NCI-H748 treated with DMSO at 0.1 percent for 48 hours (cell line): ENCODE measurements around the gene PLCB2.

ENCODE experiments used
- DNase-seq: peaks from one replicate; lab custom pipeline; 2025; lab: John Stamatoyannopoulos, UW

PLCB2 gene

DNA sequence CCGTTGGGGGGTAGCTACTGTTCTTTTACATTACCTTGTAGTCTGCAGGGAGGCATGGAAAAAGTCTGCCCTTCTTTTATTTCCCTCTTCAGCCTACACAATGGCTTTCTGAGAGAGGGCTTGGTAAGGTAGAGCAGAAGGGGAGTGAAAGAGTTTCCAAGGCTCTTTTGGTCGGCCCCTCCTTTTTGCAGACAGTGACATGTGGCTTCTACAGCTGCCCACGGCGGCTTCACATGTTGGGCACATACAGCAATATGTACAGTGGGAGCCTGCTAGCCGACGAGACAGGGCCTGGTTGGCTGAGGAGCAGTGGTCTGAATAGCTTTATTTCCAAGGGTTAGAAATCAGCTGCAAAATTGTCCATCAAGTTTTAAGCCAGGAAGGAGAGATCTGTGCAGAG, 19.7 kb upstream of the PLCB2 start:
- no peak for DNase-seq

GRCh38 chr15:40325700-40326099, 18.0 kb upstream of the PLCB2 start:
- no peak for DNase-seq

DNA sequence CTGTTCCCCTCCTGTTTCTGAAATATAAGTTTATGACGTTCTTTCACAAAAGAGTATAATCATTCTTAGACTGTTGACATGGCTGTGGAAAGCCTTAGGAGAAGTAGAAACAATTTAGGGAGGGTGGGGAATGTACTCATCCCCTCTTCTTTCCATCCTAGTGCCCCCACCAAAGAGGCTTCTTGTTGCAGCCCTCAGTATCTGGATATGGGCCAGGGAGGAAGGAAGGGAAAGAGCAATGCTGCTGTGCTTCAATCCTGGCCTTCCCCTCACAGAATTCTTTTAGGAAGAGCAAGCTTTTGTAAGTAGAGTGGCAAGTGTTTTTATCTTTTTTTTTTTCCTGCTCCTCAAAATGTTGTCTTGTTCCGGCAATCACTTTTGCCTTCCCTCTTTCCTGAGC, 17.5 kb upstream of the PLCB2 start:
- no peak for DNase-seq

- no peak for DNase-seq
Measured at GRCh38 chr15:40323953-40324937, 16.5 kb upstream of the PLCB2 start.

DNA sequence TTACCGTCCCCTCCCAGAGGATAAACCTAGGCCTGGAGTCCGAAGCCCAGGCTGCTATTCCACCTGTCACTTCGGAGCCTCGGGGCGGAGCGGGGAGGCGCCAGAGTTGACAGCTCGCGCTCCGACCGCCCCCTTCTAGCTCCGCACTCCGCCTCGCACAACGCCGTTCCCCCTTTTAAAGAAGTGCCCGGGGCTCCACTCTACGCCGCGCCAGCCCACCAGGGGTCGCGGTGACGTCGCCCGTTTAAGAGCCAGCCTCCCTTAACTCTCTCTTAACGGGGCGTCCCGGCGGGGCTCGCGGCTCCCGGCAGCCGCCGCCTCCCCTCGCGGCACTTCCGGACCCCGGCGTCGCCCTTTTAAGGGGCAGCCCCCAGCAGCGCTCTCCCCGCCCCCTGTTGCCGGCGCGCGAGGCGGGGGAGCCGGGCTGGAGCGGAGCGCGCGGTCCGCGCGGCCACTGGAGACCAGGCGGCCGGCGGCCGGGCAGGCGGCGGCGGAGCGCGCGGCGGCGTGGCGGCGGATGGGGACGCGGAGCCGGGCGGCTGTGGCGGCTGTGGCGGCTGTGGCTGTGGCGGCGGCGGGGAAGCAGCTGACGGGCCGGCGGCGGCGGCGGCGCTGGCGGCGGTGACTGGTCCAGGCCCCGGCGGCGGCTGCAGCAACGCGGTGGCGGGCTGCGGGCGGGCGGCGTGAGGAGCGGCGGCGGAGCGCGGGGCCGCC, 15.7 kb upstream of the PLCB2 start, which contains the start of gene INAFM2:
Gene INAFM2, plus strand, starts transcription at position 454 of the 714 bp plus-strand sequence. CDS start 364 bp downstream, outside the sequence.
- peak; percentile 78 for DNase-seq

DNA sequence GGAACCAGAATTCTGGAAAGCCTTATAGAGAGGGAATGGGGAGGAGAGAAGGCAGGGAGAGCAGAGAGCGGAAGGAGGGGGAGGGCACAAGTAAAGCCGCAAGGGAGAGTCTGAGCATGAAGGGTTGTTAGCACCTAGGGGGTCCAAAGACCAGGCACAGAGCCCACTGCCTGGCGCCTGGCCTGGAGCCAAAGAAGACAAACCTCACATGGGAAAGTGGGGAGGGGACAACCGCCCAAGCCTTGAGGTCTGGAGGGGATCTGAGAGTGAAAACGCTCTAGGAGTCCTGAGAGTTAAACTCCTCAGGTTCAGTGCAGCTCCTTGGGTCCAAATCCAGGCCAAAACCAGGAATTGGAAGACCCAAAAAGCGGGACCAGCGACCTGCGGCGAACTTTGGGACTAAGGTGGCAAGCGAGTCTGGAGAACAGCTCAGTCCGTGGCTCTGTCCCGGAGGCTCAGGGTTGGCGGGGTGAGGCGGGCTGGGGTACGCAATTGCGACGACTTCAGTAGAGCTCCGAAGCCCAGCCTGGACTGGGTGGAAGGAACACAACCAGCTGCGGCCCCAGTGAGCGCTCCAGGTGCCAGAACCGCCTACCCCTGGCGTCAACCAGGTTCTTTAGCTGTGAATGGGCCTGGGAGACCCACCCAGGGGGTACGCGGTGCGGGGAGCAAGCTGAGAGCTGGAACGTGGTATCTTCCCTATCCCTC, 14.9 kb upstream of the PLCB2 start:
- no peak for DNase-seq

- DNase-seq = peak; percentile 51
Measured at GRCh38 chr15:40320931-40321371, 13.2 kb upstream of the PLCB2 start.

DNA sequence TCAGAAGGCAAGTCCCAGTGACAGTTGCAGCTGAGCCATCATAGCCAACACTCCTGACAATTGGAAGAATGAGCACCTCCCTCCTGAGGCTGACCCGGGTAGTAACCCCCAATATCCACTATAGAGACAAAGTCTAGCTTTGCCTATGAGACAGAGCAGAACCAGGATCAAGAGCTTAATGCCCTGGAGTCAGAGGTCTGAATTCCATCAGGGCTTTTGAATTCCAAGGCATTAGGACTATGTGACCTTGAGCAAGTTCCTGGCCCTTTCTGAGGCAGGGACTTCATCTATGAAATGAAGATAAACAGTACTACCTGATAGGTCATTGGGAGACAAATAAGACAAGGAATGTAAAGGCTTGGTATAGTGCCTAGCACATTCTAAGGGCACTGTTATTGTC, 12.7 kb upstream of the PLCB2 start:
- DNase-seq = no peak

DNA sequence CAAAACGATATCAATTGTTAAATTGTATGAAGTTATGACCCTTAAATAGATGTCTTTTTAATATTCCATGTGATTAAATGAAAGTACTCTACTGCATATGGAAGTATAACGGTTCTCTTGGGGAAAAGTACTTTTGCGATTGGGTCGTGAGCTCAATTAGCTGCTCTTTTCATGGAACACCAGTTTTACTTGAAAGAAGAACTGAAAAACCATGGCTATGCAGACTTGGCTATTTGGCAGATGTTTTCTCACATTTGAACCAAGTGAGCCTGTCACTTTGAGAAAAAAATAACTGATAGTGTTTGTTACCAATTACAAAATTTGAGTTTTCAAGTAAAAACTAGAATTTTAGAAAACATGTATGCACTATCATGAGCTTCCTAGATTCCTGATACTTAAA, 9.8 kb upstream of the PLCB2 start:
- DNase-seq = no peak

DNA sequence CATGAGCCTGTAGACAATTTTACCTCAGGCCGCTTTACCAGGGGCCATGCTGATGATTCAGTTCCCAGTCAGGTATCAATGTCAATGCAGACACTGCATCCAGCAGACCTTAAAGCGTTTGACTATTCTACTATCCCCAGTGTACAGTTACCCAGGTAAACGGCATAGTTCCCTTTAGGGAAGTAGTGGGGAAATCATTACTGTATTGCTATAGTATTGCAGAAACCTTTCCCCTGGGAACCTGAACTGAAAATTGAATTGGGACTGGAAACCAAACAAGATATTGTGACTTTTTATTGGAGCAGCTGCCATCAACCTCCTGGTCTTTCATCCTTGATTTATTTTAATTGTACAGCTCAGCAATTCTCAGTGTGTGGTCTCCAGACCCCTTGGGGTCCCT, 9.2 kb upstream of the PLCB2 start:
- no peak for DNase-seq

DNA sequence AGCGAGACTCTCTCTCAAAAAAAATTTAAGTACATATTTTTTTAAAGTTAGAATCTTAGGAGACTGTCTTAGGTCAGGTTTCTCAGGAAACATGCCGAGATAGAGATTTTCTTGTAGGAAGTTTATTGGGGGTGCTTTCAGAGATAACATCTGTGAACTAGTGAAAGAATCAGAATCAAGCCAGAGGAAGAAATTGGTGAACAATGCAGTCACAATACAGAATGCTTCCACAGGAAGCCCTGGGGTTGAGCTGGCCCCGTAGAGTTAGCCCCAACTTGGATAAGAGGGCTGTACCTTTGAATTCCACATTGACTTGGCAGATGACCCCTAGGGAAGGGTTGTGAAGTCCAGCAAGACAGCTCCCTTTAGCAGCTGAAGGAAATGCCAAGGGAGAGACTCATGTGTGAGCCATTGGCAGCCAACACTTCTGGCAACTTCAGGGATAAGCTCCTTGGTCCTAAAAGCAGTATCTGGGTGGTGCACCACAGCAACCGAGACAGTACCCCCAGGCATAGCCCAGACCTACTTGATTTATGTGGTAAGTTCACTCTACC, 7.1 kb upstream of the PLCB2 start:
- DNase-seq = no peak

- DNase-seq = peak; percentile 43
Measured at GRCh38 chr15:40313531-40314398, 6.0 kb upstream of the PLCB2 start.

GRCh38 chr15:40312370-40313158, 4.8 kb upstream of the PLCB2 start:
- DNase-seq = no peak

DNA sequence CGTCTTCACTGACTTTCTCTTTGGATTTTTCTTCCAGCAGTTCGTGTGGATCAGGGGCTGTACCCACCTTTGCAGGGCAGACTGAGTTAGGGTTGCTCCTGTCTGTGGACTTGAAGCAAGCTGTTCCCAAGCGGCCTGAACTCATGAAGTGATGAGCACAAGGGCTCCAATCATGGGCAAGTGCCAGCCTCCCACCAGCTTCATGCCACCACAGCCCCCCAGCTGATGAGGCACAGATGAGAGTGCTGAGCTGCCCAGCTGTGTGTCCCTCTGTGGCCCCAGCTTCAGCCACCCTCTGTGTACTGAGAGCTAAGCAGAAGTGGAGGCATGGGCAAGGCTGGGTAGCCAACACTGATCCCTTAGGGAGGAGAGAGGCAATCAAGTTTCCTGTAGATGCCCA, 3.3 kb upstream of the PLCB2 start:
- no peak for DNase-seq

GRCh38 chr15:40310001-40310959, 2.5 kb upstream of the PLCB2 start:
- DNase-seq = no peak

DNA sequence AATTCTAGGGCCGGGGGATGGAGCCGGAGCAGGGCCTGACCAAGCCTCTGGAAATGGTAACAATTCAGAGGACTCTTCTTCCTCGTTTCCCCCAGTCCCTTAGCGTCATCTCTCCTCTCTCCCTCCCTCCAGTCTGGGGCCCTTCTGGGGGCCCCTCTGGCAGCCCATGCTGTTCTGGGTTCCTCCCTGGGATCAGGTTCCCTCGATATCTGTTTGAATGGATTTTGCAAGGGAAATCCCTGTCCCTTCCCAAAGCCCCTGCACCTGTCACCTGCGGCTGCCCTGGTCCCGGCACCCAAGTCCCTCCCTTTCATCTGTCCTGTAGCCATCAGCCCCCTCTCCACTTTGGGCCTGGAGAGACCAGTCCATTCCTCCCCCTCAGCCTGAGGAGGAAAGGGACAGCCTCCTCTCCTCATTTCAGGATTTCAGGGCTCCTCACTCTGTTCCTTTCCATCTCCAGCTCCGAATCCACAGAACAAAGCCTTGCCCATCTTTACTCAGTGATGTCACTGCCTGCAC, 1.7 kb upstream of the PLCB2 start:
- DNase-seq = no peak

DNA sequence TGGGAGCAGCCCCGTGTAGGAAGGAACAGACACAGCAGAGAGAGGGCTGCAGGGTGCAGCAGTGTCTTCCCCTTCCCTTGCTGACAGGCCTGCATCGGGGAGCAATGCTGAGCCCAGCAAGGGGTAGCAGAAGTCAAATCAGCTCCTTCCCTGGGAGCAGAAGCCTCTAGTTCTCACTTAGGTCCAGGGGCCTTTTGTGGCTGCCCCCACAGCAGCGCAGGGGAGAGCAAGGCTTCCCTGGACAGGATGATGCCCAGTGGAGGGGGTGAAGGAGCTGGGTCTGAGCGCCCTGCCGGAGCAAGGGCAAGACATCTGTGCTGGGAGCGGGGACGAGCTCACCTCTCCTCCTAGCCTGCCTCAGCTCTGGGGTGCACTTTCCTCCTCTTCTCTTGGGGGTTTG, 827 bp downstream of the PLCB2 start:
- no peak for DNase-seq

GRCh38 chr15:40306371-40306770, 1.4 kb downstream of the PLCB2 start:
- DNase-seq = no peak

DNA sequence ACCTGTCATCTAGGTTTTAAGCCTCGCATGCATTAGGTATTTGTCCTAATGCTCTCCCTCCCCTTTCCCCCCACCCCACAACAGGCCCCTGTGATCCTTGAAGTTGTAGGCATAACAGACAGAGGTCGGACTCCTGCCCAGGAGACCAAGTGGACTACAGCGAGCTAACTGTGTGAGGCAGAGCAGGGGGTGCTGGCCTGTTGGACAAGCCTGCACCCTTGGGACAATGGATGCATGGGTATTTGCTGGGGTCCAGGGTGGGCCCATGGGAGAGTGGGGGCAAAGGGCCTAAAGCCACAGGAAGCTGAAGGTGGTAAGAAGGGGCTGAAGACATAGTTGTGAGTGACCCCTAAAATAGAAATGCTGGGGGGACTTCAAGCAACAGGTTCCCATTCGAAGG, 2.5 kb downstream of the PLCB2 start:
- no peak for DNase-seq
